Measurements from ENCODE around the gene RAC2.

The RAC2 gene

GRCh38 chr22:37275134-37275533, 31.1 kb upstream of the RAC2 start:
- no peak for DNase-seq

DNA sequence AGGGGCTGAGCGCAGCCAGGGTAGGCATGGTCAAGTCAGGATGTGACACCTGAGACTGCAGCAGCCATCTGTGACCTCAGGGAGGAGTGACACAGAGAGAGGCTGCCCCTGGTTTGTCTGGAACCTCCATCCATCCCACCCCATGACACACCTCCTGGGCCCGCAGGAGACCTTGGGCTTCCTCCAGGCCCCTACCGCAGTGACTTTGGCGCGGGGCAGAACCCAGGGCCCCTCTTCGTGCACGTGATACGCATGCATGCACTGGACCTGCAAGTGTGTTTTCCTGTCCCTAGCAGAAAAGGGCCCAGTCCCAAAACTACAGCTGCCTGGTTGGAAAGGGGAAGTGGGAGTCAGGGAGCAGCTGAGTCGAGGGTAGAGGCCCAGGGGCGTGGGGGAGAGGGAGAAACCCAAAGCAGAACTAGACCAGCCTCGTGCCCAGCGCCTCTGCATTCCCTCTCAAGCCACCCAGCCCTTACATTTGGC, 30.4 kb upstream of the RAC2 start:
- DNase-seq = no peak

DNA sequence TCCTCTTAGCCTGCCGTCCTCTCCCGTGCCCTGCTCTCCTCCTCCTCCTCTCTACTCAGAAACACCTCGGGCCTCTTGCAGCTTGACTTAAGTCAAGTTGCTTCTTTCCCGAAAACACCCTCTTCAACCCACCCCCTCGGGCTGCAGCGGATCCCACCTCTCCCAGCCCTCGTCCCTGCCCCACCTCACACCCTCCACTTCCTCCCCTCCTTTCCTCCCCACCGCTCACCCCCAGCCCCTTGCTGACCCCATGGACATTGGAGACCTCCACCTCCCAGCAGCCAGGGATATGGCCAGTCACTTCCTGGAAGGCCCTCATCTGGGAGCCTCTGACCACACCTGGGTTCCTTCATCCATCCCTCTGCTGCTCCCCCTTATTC, 29.8 kb upstream of the RAC2 start:
- DNase-seq = no peak

DNA sequence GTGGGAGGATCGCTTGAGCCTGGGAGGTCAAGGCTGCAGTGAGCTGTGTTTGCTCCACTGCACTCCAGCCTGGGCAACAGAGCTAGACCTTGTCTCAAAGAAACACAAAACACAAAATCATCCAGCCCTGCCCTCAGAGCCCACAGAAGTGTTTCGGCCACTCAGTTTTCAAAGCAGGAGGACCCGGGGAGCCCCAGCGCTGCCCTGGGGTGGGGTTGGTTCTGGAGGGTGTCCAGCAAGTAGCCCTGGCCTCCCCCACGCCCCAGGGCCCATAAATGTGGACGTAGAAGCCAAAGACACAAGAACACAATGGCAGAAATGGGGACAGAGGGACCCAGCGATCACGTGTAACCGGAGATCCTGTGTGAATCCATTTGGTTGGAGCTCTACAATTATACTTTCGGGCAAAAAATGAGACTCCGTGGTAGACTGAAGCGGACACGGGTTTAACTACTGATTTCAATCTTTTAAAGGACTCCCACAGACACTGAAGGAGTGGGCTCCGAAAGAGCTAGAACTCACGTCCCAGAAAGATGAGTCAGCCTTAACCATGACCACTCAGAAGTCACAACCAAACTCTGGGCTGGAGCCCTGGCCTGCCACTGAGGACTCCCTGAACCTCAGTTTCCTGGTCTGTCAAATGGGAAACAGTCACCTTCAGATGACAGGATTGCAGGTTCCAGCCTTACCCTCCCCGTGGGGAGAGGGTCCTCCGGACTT, 29.2 kb upstream of the RAC2 start:
- no peak for DNase-seq

GRCh38 chr22:37270928-37271650, 27.0 kb upstream of the RAC2 start:
- no peak for DNase-seq

DNA sequence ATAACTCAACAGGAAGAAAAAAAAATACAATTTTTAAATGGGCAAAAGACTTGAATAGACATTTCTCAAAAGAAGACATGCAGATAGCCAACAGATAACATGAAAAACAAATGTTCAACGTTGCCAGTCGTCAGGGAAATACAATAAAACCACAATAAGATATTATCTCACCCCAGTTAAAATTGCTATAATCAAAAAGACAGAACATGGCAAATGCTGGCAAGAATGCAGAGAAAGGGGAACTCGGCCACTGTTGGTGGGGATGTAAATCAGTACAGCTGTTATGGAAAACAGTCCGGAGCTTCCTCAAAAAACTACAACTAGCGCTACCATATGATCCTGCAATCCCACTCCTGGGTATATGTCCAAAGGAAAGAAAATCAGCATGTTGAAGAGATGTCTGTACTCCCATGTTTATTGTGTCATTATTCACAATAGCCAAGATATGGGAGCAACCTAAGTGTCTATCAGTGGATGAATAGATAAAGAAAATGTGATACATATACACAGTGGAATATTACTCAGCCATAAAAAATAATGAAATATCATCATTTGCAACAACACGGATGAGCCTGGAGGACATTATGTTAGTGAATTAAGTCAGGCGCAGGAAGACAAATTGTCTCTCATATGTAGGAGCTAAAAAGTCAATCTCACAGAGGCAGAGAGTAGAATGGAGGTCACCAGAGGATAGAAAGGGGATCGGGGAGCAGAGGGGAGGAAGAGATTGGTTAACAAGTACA, 26.0 kb upstream of the RAC2 start:
- no peak for DNase-seq

GRCh38 chr22:37267661-37268413, 23.8 kb upstream of the RAC2 start:
- no peak for DNase-seq

- DNase-seq = peak; percentile 77
These were observed 23.1 kb upstream of the RAC2 start for GRCh38 chr22:37267135-37267587.

GRCh38 chr22:37266581-37267134, 22.6 kb upstream of the RAC2 start:
- no peak for DNase-seq

- DNase-seq = no peak
These were observed 20.2 kb upstream of the RAC2 start for GRCh38 chr22:37263966-37264887.

DNA sequence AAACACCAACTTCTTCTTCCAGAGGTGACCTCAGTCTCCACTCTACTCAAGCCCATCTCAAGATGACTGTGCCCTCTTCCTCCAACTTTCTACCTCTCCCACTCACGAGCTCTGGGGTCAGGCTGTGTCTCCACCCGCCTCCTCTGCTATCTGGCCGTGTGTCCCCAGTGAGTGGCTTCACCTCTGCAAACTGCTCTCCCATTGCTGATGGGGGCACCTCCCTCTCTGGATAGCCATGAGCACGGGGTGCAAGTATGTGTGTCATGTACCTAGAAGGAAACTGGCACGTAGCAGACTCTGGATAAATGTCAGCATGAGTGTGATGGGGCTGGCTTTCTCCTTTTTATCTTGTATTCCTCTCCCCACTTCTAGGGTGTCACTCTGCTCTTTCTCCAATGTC, 18.3 kb upstream of the RAC2 start:
- DNase-seq = no peak

GRCh38 chr22:37260901-37261336, 16.9 kb upstream of the RAC2 start:
- DNase-seq = peak; percentile 74

DNA sequence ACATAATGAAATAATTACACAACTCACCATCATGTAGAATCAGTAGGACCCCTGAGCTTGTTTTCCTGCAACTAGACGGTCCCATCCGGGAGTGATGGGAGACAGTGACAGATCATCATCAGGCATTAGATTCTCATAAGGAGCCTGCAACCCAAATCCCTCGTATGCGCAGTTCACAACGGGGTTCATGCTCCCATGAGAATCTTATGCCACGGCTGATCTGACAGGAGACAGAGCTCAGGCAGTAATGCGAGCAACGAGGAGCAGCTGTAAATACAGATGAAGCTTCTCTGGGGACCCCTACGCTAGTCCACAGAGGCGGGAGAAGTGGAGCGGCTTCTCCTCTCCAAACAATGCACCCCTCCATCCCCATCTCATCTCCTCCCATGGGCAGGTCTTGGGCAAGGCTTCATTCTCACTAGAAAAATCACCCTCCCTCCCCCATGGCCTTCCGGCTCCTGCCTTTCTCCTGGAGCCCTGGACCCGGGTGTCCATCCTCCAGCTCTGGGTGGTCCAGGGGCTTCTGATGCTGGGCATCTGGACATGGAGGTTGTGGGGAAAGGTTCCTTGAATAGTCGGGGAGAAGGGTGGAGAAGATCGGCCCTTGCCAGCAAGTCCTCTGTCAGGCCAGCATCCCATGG, 16.2 kb upstream of the RAC2 start:
- no peak for DNase-seq

DNA sequence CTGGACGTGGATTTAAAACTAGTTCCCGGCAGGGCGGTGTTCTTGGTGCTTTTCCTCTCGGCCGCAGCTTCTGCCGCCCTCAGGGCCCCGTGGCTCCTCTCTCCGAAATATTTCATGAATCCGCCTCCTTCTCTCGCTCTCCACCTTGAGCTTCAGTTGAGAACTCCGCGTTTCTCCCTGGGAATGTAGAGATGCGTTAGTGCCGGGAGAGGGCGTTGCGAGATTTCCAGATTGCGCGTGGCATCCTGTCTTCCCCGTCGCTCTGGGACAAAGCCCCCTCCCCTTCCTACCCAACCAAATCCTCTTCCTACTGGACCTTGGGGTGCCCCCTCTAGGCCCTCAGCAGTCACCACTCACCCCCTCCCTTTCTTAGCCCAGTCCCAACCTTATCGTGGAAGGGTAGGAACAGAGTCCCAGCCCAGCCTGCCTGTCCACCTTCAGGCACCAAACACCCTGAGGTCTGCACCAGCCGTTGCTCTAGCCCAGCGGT, 15.5 kb upstream of the RAC2 start:
- no peak for DNase-seq

- no peak for DNase-seq
These were observed 14.8 kb upstream of the RAC2 start for GRCh38 chr22:37258753-37259401.

- no peak for DNase-seq
These were observed 14.1 kb upstream of the RAC2 start for GRCh38 chr22:37258005-37258752.

- DNase-seq = no peak
These were observed 12.1 kb upstream of the RAC2 start for GRCh38 chr22:37256075-37256726.

- DNase-seq = no peak
These were observed 11.5 kb upstream of the RAC2 start for GRCh38 chr22:37255558-37256006.

- no peak for DNase-seq
These were observed 10.8 kb upstream of the RAC2 start for GRCh38 chr22:37254867-37255233.
